Breast epithelium (tissue), 4 donors: ENCODE results near the gene MSRB1. TPM values are rescaled to one million over a fixed set of nuclear protein-coding genes. Genes with fewer than 3 reads are reported as not detected.
"Not testable (repeated sequence)": the region's sequence is repeated elsewhere in the genome, so short reads cannot be mapped to it uniquely, and the experiment has no call there.

Source experiments
- DNase-seq, 2 donors: peaks; one replicate each; pipeline ENCODE4 v3.0.0-alpha.2; 2019; ENCODE audit warnings: low spot score in 2 of 2
- H3K27ac ChIP-seq, 2 donors: fragments of 200-600 bp; sonication (generic) in 1 of 2; one replicate each; pipeline ENCODE4 v1.5.1; 2016 to 2019; ENCODE audit warnings: mild to moderate bottlenecking in 1 of 2
- H3K27me3 ChIP-seq, 2 donors: fragments of 200-600 bp; sonication (generic) in 1 of 2; one replicate each; pipeline versions ENCODE4 v1.5.1 to v1.6.0; 2017 to 2019; ENCODE audit warnings: control low read depth in 1 of 2, mild to moderate bottlenecking in 1 of 2
- H3K36me3 ChIP-seq: fragments of 200-600 bp; one replicate; pipeline ENCODE4 v1.5.1; 2019
- H3K4me1 ChIP-seq, 2 donors: fragments of 200-600 bp; sonication (generic); one replicate each; pipeline ENCODE4 v1.5.1; 2016 to 2019; ENCODE audit warnings: control low read depth in 1 of 2
- H3K4me3 ChIP-seq, 3 donors: fragments of 200-600 bp; sonication (generic); 1 replicate in 2 of 3; 2 replicates in 1 of 3; pipeline ENCODE4 v1.5.1; 2016 to 2019; ENCODE audit warnings: mild to moderate bottlenecking in 3 of 3, moderate library complexity in 2 of 3
- H3K9me3 ChIP-seq, 2 donors: fragments of 200-600 bp; sonication (generic) in 1 of 2; one replicate each; pipeline ENCODE4 v1.5.1; 2016 to 2019; ENCODE audit warnings: control low read depth in 1 of 2
- CTCF ChIP-seq, 3 donors: fragments of 450-650 bp; IDR thresholded peaks; one replicate each; pipeline ENCODE4 v1.5.1; 2016 to 2017; ENCODE audit warnings: antibody characterized with exemption in 3 of 3, mild to moderate bottlenecking in 3 of 3, moderate library complexity in 3 of 3
- POLR2A ChIP-seq: fragments of 450-650 bp; IDR thresholded peaks from one replicate; pipeline ENCODE4 v1.6.1; 2016; ENCODE audit warnings: antibody characterized with exemption, mild to moderate bottlenecking, moderate library complexity
- POLR2AphosphoS5 ChIP-seq, 3 donors: sonication (generic); formaldehyde crosslinking; IDR thresholded peaks; one replicate each; pipeline ENCODE4 v1.6.1; 2017; ENCODE audit warnings: antibody characterized with exemption in 3 of 3
- intact Hi-C: fragments of 100-400 bp; cut with DNase I; formaldehyde crosslinking; loops from one replicate; pipeline ENCODE4 v1.15.1; 2023; ENCODE audit warnings: low total_unique reads
- total RNA-seq, 3 donors: library from RNA; depleted of rRNA; stranded (reverse); fragments of >200 nt; gene quantifications; one replicate each; pipeline ENCODE4 v1.1.0, GENCODE V29; 2016

Gene MSRB1
- total RNA-seq, 3 donors from 2014 or later, result 12.1 to 17.4 (median 17.0) TPM

DNA sequence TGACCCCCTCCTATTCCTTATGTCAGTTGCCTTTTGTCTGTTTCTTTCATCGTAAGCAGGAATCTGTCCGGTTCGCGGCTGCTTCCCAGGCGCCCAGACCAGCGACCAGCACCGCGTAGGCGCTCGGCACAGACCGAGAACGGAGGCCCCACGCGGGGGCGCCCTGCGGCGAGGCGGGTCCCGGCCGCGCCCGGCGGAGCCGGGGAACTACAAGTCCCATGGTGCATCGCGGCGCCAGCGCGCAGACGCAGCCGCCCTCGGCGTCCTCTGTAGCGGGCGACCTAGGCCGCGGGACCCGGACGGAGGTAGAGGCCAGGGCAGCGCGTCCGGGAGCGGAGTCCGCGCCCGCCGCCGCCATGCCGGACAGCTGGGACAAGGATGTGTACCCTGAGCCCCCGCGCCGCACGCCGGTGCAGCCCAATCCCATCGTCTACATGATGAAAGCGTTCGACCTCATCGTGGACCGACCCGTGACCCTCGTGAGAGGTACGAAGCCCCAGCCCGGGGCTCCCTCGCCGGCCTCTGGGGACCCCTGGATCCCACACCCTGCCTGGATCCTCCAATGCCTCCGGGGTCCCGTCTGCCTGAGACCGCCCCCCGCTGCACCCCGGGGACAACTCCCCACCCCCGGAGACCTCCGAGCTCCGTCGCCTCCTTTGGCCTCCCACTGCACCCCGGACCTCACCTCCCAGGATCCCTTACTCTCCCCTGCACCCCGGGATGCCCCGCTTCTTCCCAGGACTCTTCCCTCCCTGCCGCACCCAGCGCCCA is 16.5 kb upstream of the MSRB1 start, which contains the start of gene NDUFB10:
Gene NDUFB10 (plus strand): TSS at position 270 of the 771 bp plus-strand sequence. CDS start 87 bp downstream, at position 357.
- H3K36me3 ChIP-seq, result no peaks in the 10 kb centered on the region
- peaks cover 2 to 10% of the 10 kb centered on the region in 2 donors for H3K4me1 ChIP-seq
- peak; percentile 75 to 90 for DNase-seq
- peak within 1 kb of the TSS; percentile 68 to 85 (median 79) for H3K4me3 ChIP-seq
- no peak for TF ChIP-seq POLR2A
- TF ChIP-seq CTCF (IDR thresholded peaks at IDR 0.05), result peak in 2 of 3 donors; percentile 27 to 40
- TF ChIP-seq POLR2AphosphoS5 (IDR thresholded peaks at IDR 0.05), result peak; percentile 55 to 75 (median 71)
- H3K27ac ChIP-seq, result peak within 1 kb of the TSS; percentile 75 to 82
- no peaks in the 10 kb centered on the region for H3K9me3 ChIP-seq
- intact Hi-C loops, result loop anchor here (5.0 to 10.0 kb wide), 2 partner anchors 175 to 957 kb away; partner anchors contain the start of gene PKD1
- H3K27me3 ChIP-seq, result no peaks in the 10 kb centered on the region

- H3K27me3 ChIP-seq, result no peaks in the 10 kb centered on the region
- peak overlapping the region; percentile 68 to 85 (median 79) for H3K4me3 ChIP-seq
Observed at GRCh38 chr16:1958715-1959268, 15.8 kb upstream of the MSRB1 start.

DNA sequence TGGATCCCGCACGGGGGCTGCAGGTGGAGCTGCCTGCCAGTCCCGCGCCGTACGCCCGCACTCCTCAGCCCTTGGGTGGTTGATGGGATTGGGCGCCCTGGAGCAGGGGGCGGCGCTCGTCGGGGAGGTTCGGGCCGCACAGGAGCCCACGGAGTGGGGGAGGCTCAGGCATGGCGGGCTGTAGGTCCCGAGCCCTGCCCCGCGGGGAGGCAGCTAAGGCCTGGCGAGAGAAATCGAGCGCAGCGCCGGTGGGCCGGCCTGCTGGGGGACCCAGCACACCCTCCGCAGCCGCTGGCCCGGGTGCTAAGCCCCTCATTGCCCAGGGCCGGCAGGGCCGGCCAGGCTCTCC is 15.1 kb upstream of the MSRB1 start:
- H3K27me3 ChIP-seq, DNase-seq: not testable (repeated sequence)
- intact Hi-C loops, result loop anchor here (5.0 to 10.0 kb wide), 2 partner anchors 177 to 956 kb away; partner anchors contain the start of gene PKD1

More at GRCh38 chr16:1958715-1959268, 15.8 kb upstream of the MSRB1 start:
- peaks cover 2 to 10% of the 10 kb centered on the region in 2 donors for H3K4me1 ChIP-seq
- H3K9me3 ChIP-seq, result no peaks in the 10 kb centered on the region
- peak overlapping the region; percentile 75 to 82 for H3K27ac ChIP-seq
- no peaks in the 10 kb centered on the region for H3K36me3 ChIP-seq
- no peak for DNase-seq
- intact Hi-C loops, result loop anchor here (5.0 to 10.0 kb wide), 2 partner anchors 176 to 956 kb away; partner anchors contain the start of gene PKD1
- no peak for TF ChIP-seq CTCF (IDR thresholded peaks at IDR 0.05)
- TF ChIP-seq POLR2A, result no peak

DNA sequence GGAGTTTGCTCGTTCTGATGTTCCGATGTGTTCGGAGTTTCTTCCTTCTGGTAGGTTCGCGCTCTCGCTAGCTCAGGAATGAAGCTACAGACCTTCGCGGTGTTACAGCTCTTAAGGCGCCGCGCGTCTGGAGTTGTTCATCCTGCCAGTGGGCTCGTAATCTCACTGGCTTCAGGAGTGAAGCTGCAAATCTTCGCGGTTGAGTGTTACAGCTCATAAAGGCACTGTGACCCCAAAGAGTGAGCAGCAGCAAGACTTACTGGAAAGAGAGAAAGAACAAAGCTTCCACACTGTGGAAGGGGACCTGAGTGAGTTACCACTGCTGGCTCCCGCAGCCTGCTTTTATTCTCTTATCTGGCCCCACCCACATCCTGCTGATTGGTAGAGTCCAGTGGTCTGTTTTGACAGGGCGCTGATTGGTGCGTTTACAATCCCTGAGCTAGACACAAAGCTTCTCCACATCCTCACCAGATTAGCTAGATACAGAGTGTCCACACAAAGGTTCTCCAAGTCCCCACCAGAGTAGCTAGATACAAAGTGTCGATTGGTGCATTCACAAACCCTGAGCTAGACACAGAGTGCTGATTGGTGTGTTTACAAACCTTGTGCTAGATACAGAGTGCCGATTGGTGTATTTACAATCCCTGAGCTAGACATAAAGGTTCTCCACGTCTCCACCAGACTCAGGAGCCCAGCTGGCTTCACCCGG is 14.6 kb upstream of the MSRB1 start:
- intact Hi-C loops, result loop anchor here (5.0 to 10.0 kb wide), 2 partner anchors 177 to 955 kb away; partner anchors contain the start of gene PKD1
- not testable (repeated sequence) for H3K27me3 ChIP-seq, H3K4me3 ChIP-seq, H3K4me1 ChIP-seq, H3K36me3 ChIP-seq, DNase-seq, H3K9me3 ChIP-seq, H3K27ac ChIP-seq

More for the DNA sequence above, 15.1 kb upstream of the MSRB1 start:
- H3K9me3 ChIP-seq, H3K4me3 ChIP-seq, H3K4me1 ChIP-seq, H3K36me3 ChIP-seq, H3K27ac ChIP-seq: not testable (repeated sequence)

- TF ChIP-seq POLR2A (no peak), CTCF (IDR thresholded peaks at IDR 0.05) (no peak), POLR2AphosphoS5 (IDR thresholded peaks at IDR 0.05) (no peak)
- H3K27me3 ChIP-seq, result no peaks in the 10 kb centered on the region
- no peaks in the 10 kb centered on the region for H3K4me1 ChIP-seq
- no peak overlapping the region for H3K4me3 ChIP-seq
- intact Hi-C loops, result loop anchor here (10.0 kb wide), 1 partner anchor 181 kb away; the partner anchor contains the start of gene PKD1
- no peaks in the 10 kb centered on the region for H3K36me3 ChIP-seq
- no peak overlapping the region for H3K27ac ChIP-seq
- no peaks in the 10 kb centered on the region for H3K9me3 ChIP-seq
- no peak for DNase-seq
Observed at GRCh38 chr16:1953734-1954133, 10.7 kb upstream of the MSRB1 start.
